Pancreas (tissue), 10 donors: ENCODE results near the gene SMAD6. TPM values are rescaled to one million over a fixed set of nuclear protein-coding genes. Genes with fewer than 3 reads are reported as not detected.
A peak's percentile ranks its signal among the peaks of the same experiment; 100 is the strongest.

Source experiments
- ATAC-seq, 4 donors: fragments of 200-7000 bp; cut with Tn5 transposase; one replicate each; pipeline versions ENCODE4 v1.8.0 to v1.9.1; 2020; ENCODE audit warnings: mild to moderate bottlenecking in 4 of 4, moderate library complexity in 4 of 4
- DNase-seq, 6 donors: peaks; one replicate each; pipeline ENCODE4 v3.0.0-alpha.2; 2020
- FAIRE-seq: peaks from 2 replicates; lab custom pipeline; 2012; peaks lifted over from hg19 to GRCh38; lab: Jason Lieb, UNC
- H3K27ac ChIP-seq, 4 donors: fragments of 200-600 bp; sonication (generic); 1 replicate in 3 of 4; 2 replicates in 1 of 4; pipeline versions ENCODE4 v1.5.0 to v1.8.0; 2020
- H3K27me3 ChIP-seq, 4 donors: fragments of 200-600 bp; one replicate each; pipeline ENCODE4 v1.8.0; 2021
- H3K36me3 ChIP-seq, 3 donors: fragments of 200-600 bp; sonication (generic) in 1 of 3; one replicate each; pipeline versions ENCODE4 v1.5.0 to v1.8.0; 2020 to 2021
- H3K4me1 ChIP-seq, 3 donors: fragments of 200-600 bp; one replicate each; pipeline ENCODE4 v1.8.0; 2021
- H3K4me3 ChIP-seq, 4 donors: fragments of 200-600 bp; sonication (generic) in 2 of 4; one replicate each; pipeline versions ENCODE4 v1.5.0 to v1.8.0; 2020 to 2021
- H3K9me3 ChIP-seq, 4 donors: fragments of 200-600 bp; one replicate each; pipeline ENCODE4 v1.8.0; 2021
- CTCF ChIP-seq, 4 donors: fragments of 200-600 bp; sonication (generic) in 3 of 4; IDR thresholded peaks; one replicate each; pipeline versions ENCODE4 v1.5.0 to v1.8.0; 2021; ENCODE audit warnings: antibody characterized with exemption in 4 of 4
- whole genome bisulfite sequencing, 2 donors: extraction: QIAGEN DNeasy Blood & Tissue Kit; methylation state at CpG; one replicate each; pipeline ENCODE4 v1.1.7; 2013; 5-methylcytosine and 5-hydroxymethylcytosine counted together
- intact Hi-C, 3 donors: fragments of 100-400 bp; cut with DNase I; formaldehyde crosslinking; loops; one replicate each; pipeline versions ENCODE4 v1.11.1 to v1.14.2; 2022
- polyA plus RNA-seq, 2 donors: library from polyadenylated mRNA; stranded (reverse); fragments of 200-250 nt; gene quantifications; one replicate each; pipeline ENCODE4 v1.2.3, GENCODE V29; 2013
- total RNA-seq, 6 donors: library from RNA; stranded (reverse); fragmentation: NEBNext Ultra II Directional in 4 of 6; extraction: Animal tissue kit (Norgen Biotek cat#: 25700) in 4 of 6; gene quantifications; one replicate each; pipeline versions ENCODE4 v1.2.1 to v1.2.4, GENCODE V29; 2021 to 2023
- donor health status: healthy with polysubstance abuse.
- donor health status: DM: no; HTN: no; CAD: no; lungs with moderate emphysema.
- donor health status: DM: no; HTN: no; CAD: no.
- donor health status: control.
- donor health status: control.
- donor health status: Bipolar disorder and iron deficiency.
- donor health status: DM: yes; HTN: yes; CAD: no.
- donor health status: DM: no; HTN: no; CAD: no.
- donor health status: DM: no; HTN: no; CAD: no.
- donor health status: DM: yes; HTN: yes; CAD: no.

Gene SMAD6
- total and polyA plus RNA-seq, 8 donors: 2.6 to 13.1 (median 3.2) TPM

GRCh38 chr15:66711260-66711659 lies 9.2 kb downstream of the SMAD6 start:
- H3K36me3 ChIP-seq: no peaks in the 10 kb centered on the region
- TF ChIP-seq CTCF (IDR thresholded peaks at IDR 0.05): no peak
- H3K27ac ChIP-seq: no peak overlapping the region
- WGBS, 2 donors: 40 to 56% methylated on average over 2 of the region's 2 CpGs
- H3K4me1 ChIP-seq: peaks cover 6 to 29% (median 13%) of the 10 kb centered on the region in 3 donors
- no peaks in the 10 kb centered on the region for H3K9me3 ChIP-seq
- ATAC-seq (no peak), DNase-seq (no peak), FAIRE-seq (no peak)
- H3K4me3 ChIP-seq: no peak overlapping the region
- no peaks in the 10 kb centered on the region for H3K27me3 ChIP-seq
- intact Hi-C loops: loop anchor here in 1 of 3 donors (5.0 kb wide), 1 partner anchor 46 kb away; no protein-coding TSS in a partner anchor

GRCh38 chr15:66711862-66712261 lies 9.8 kb downstream of the SMAD6 start:
- whole genome bisulfite sequencing, 2 donors: 80 to 81% methylated on average over 5 of the region's 5 CpGs
- ATAC-seq: no peak
- no peak for TF ChIP-seq CTCF (IDR thresholded peaks at IDR 0.05)
- no peak for DNase-seq
- Histone ChIP-seq H3K36me3 (no peaks in the 10 kb centered on the region), H3K9me3 (no peaks in the 10 kb centered on the region), H3K4me3 (no peak overlapping the region), H3K27ac (no peak overlapping the region), H3K27me3 (no peaks in the 10 kb centered on the region), H3K4me1 (peaks cover 6 to 25% (median 13%) of the 10 kb centered on the region in 3 donors)
- intact Hi-C loops: loop anchor here in 1 of 3 donors (5.0 kb wide), 1 partner anchor 45 kb away; no protein-coding TSS in a partner anchor
- FAIRE-seq: no peak

- 93 to 94% methylated on average over 8 of the region's 8 CpGs for WGBS, 2 donors
- ATAC-seq (no peak), DNase-seq (no peak), FAIRE-seq (no peak)
- no peak overlapping the region for H3K4me3 ChIP-seq
- intact Hi-C loops: loop anchor here in 1 of 3 donors (5.0 kb wide), 1 partner anchor 43 kb away; no protein-coding TSS in a partner anchor
- H3K4me1 ChIP-seq: peaks cover 6 to 16% (median 13%) of the 10 kb centered on the region in 3 donors
- no peaks in the 10 kb centered on the region for H3K27me3 ChIP-seq
- no peaks in the 10 kb centered on the region for H3K36me3 ChIP-seq
- no peak overlapping the region for H3K27ac ChIP-seq
- no peaks in the 10 kb centered on the region for H3K9me3 ChIP-seq
- TF ChIP-seq CTCF (IDR thresholded peaks at IDR 0.05): no peak
These were observed 11.9 kb downstream of the SMAD6 start for GRCh38 chr15:66713843-66714508.

GRCh38 chr15:66714543-66714981 lies 12.5 kb downstream of the SMAD6 start:
- H3K4me1 ChIP-seq: peaks cover 6 to 16% (median 13%) of the 10 kb centered on the region in 3 donors
- TF ChIP-seq CTCF (IDR thresholded peaks at IDR 0.05): no peak
- no peaks in the 10 kb centered on the region for H3K27me3 ChIP-seq
- DNase-seq: no peak
- intact Hi-C loops: loop anchor here in 1 of 3 donors (5.0 kb wide), 1 partner anchor 43 kb away; no protein-coding TSS in a partner anchor
- H3K36me3 ChIP-seq: no peaks in the 10 kb centered on the region
- H3K4me3 ChIP-seq: no peak overlapping the region
- H3K9me3 ChIP-seq: no peaks in the 10 kb centered on the region
- WGBS, 2 donors: 61 to 66% methylated on average over 6 of the region's 6 CpGs
- no peak for FAIRE-seq
- peak overlapping the region in 2 of 4 donors; percentile 23 to 33 for H3K27ac ChIP-seq
- ATAC-seq: peak; percentile 15 to 37 (median 27)

- peak; percentile 41 to 77 (median 68) for ATAC-seq
These were observed 13.2 kb downstream of the SMAD6 start for GRCh38 chr15:66715181-66715624.

More at GRCh38 chr15:66715181-66715624, 13.2 kb downstream of the SMAD6 start:
- DNase-seq: peak in 2 of 6 donors; percentile 33 to 35
- no peaks in the 10 kb centered on the region for H3K36me3 ChIP-seq
- no peaks in the 10 kb centered on the region for H3K27me3 ChIP-seq
- peaks cover 6 to 16% (median 13%) of the 10 kb centered on the region in 3 donors for H3K4me1 ChIP-seq
- no peak overlapping the region for H3K4me3 ChIP-seq
- peak overlapping the region in 2 of 4 donors; percentile 23 to 33 for H3K27ac ChIP-seq
- no peaks in the 10 kb centered on the region for H3K9me3 ChIP-seq
- FAIRE-seq: no peak
- TF ChIP-seq CTCF (IDR thresholded peaks at IDR 0.05): no peak
- 9 to 11% methylated on average over 6 of the region's 6 CpGs for WGBS, 2 donors
- intact Hi-C loops: no loop called here
